T47D (cell line): Measurements from ENCODE around the gene MRPL19.
"Not testable (repeated sequence)": the region's sequence is repeated elsewhere in the genome, so short reads cannot be mapped to it uniquely, and the experiment has no call there.

Source experiments
- DNase-seq, 2 experiments: peaks; one replicate each; pipeline versions ENCODE4 v3.0.0 to v3.0.0-alpha.2; 2011 to 2012; ENCODE audit warnings: low read depth in 1 of 2, low spot score in 1 of 2
- JUND ChIP-seq: IDR thresholded peaks from 2 replicates; pipeline ENCODE4 v1.6.1; 2012; ENCODE audit warnings: low read depth
- in situ Hi-C: cut with HindIII; loops from 2 replicates; pipeline ENCODE4 v1.10.0; 2016; ENCODE audit warnings: low sequenced_read_pairs, low pct_unique_long_range_greater_than_20kb

The MRPL19 gene

DNA sequence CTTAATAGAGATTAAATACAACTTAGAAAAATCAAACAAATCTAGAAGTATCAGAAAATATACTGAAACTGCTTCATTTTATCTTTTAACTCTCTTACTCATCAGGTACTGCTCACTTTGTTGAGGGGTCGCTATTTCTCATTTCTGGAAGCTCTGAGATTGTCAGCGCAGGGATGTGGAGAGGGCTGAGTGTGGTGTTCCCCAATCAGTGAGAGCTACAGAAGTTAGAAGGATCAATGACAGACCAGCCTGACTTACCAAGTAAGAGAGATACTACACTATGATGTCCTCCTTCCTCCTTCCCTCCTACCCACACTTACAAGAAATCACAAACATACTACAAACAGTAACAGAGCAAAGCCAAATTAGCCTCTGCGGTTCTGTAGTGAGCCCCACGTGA is 56.0 kb downstream of the MRPL19 start:
- in situ Hi-C loops: no loop called here
- no peak for DNase-seq
- no peak for TF ChIP-seq JUND

DNA sequence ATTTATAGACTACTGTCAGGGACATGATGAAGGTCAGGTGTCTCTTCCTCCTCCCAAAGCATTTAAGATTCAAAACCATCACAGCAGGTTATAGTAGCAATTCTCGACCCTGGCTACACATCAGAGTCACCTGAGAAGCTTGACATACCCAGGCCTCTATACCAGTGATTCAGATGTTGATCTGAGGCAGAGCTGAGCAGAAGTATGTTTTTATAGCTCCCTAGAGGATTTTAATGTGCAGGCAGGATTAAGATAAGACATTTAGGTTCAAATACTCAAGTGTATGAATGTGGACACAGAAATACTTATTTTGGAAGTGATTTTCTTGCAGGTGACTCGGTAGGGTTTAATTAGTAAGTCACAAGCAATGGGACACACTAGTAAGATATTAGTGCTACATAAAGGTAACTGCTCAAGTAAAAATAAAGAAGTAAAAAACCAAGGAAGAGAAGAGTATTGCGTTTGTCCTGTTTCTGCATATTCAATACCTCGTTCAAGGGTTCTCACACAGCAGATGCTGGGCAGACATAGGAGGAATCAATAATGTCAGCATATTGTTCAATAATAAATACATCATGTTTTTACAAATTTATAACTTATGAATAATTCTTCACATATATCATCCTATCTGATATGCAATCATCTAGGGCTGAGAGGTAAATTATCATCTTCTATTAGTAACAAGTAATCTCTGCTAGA is 57.2 kb downstream of the MRPL19 start:
- in situ Hi-C loops: no loop called here
- no peak for DNase-seq
- TF ChIP-seq JUND: no peak

DNA sequence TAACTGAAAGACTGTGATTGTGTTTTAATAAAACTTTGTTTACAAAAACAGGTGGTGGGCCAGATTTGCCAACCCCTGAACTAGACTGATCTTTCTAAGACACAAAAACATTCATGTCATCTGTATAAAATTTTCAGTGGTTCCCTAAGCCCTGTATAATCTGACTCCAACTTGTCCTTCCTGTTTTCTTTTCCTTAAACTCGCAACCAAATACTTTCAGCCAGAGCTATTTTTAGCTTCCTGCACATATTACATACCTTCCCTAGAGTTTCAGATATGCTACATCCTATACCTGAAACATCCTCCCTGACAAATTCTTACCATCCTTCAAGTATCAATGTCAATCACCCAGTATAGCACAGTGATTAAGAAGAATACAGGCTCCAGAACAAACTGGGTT is 59.3 kb downstream of the MRPL19 start:
- peak in 1 of 2 experiments; percentile 37 for DNase-seq
- no peak for TF ChIP-seq JUND
- in situ Hi-C loops: no loop called here

DNA sequence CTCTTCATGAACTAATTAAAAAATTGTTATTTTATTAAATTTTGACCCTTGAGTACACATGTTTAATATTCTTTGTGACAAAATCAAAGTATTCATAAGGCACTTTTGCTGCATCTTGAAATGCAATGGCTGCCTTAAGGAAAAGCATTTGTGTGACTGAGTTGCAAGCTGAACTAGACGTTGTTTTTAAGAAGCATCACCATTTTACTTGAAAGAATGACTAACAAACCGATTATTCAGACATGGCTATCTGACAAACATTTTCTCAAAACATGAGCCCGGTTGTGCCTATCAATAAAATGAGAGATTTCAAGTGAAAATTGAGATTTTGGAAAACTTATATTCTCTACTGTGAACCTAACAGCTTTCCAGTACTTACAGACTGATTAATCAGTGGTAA is 61.3 kb downstream of the MRPL19 start:
- in situ Hi-C loops: no loop called here
- TF ChIP-seq JUND: no peak
- no peak for DNase-seq

DNA sequence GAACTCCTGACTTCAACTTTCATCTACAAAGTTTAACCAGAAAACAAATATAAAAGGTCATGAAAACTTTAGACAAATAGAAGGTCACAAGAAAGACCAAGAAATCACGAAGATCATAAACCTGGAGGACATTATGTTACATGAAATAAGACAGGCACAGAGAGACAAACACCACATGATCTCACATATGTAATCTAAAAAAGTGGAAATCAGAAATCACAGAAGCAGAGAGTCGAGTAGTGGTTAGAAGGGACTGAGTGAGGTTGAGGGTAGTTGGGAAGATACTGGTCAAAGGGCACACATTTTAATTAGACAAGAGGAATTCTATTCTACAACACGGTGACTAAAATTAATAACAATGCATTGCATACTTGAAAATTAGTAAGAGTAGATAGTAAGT is 62.7 kb downstream of the MRPL19 start:
- no peak for TF ChIP-seq JUND
- in situ Hi-C loops: no loop called here
- DNase-seq: no peak

DNA sequence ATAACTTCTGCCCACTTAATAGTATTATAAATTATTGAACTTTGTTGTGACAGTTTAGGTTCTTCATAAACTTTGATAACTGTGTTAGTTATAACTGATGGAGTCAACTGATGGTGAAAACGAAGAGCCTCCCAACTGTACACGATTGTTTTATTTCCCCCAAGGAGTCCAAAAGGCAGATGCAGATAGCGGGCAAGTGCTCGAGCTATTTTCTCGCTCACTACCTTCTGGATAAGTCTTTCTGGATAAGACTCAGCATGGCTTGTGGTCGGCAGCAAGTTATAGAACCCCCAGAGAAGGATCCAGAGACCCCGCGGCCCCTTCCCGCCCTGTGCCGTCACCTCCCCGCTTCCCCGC is 63.6 kb downstream of the MRPL19 start:
- no peak for TF ChIP-seq JUND

DNA sequence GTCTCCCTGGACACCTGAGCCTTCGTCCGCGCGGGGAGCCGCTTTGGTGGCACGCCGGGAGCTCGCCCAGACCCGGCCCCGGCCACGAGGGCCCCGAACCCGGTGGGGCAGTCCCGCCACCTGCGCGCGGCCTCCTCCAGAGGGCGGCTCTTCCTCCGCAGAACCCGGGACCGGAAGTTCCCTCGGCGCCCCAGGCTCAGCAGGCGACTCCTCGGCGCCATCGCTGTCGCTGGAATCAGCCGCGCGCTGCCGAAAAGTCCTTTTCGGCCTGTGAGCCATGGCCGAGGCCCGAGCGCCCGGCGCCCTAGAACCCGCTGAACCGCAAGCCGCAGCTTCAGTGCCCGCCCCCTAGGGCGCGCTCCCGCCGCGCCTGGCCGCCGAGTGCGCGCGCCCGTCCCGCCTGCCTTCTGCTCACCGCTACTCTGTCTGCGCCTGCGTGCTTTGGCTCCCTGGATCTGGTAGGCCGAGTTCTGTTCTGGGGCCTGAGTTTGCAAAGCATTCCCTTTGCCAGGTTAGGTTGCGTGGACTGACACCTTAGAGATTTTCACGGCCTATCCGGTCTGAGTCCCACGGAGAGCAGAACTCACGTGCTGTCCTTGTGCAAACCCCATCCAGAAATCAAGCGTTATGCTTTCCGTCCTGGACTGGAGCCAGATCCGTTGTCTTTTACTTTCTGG is 64.1 kb downstream of the MRPL19 start, which contains the start of gene GCFC2:
GCFC2 (minus strand) TSS at position 339 of the 677 bp plus-strand sequence; CDS start at position 279, 60 bp downstream.
- in situ Hi-C loops: no loop called here
- TF ChIP-seq JUND: no peak
- DNase-seq: peak; percentile 83 to 88

More for the DNA sequence above, 63.6 kb downstream of the MRPL19 start:
- peak in 1 of 2 experiments; percentile 14 for DNase-seq
- in situ Hi-C loops: no loop called here

DNA sequence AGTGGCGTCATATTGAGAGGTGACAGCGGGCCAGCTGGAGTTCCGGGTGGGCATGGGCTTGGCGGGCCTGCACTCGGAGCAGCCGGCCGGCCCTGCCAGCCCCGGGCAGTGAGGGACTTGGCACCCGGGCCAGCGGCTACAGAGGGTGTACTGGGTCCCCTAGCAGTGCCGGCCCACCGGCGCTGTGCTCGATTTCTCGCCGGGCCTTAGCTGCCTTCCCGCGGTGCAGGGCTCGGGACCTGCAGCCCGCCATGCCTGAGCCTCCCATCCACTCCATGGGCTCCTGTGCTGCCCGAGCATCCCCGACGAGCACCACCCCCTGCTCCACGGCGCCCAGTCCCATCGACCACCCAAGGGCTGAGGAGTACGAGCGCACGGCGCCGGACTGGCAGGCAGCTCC is 65.0 kb downstream of the MRPL19 start:
- DNase-seq, in situ Hi-C loops: not testable (repeated sequence)

DNA sequence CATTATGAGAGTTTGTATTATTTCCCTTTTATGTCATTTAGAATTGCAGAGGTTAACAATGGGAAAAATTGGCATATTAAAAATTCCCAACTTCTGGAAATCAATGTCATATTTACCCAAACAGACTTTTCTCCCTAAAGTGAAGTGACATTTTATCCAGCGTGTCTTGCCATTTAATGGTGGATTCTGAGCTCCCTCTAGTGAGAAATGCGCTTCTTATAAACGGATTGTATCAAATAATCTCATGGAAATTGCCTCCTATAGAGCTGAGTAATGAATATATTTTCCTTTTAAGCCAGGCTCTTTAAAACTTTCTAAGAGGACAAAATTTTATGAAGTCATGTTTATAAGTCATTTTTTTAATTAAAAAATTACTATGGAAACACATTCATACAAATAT is 69.8 kb downstream of the MRPL19 start:
- no peak for TF ChIP-seq JUND
- peak in 1 of 2 experiments; percentile 20 for DNase-seq
- in situ Hi-C loops: no loop called here

DNA sequence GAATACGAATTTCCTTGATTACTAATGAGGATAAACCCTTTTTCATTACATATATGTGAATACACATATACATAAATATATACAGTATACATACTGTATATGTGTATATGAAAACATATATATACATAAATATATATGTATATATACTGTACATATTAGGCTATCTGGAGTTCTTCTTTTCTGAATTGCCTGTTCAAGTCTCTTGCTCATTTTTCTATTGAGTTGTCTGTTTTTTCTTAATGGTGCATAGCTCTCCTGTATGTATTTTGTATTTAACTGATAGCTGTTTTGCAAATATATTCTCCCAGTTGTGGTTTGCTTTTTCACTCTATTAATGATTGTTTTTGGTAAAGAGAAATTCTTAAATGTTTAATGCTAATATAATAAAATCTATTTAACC is 73.0 kb downstream of the MRPL19 start:
- DNase-seq: no peak
- in situ Hi-C loops: no loop called here
- TF ChIP-seq JUND: no peak

DNA sequence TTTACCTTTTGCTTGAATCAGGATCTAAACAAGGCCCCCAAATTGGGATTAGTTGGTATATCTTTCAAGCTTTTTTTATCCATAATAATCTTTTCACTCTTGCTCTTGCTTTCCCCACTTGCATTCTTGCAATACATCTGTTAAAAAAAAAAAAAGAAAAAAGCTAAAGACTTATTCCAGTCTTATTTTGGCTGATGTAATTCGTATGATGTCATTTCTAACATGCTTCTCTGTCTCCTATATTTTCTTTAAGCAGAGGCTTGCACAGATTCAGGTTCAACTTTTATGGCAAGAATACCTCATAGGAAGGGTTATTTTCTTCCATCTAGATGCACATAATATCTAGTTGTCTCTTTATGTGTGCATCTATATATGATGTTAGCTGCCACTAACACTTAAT is 73.9 kb downstream of the MRPL19 start:
- in situ Hi-C loops: no loop called here
- no peak for TF ChIP-seq JUND
- no peak for DNase-seq

DNA sequence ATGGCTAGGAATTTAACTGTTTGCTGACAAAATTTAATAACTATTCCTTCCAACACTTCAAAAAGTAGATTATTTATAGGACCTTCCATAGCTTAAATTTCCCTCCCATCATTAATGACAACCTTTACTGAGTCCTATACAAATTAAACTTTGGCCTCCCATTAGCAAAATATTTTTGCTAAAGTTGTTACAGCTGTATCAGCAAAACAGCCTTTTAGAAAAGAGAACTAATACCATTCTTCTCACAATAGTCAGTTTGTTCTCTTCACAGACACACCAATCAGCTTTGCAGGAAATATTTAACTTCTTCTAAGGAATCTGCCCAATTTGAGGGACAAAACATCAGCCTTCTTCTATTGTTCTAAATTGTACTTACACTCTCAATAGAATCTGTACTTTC is 76.1 kb downstream of the MRPL19 start:
- in situ Hi-C loops: no loop called here
- TF ChIP-seq JUND: no peak
- no peak for DNase-seq

DNA sequence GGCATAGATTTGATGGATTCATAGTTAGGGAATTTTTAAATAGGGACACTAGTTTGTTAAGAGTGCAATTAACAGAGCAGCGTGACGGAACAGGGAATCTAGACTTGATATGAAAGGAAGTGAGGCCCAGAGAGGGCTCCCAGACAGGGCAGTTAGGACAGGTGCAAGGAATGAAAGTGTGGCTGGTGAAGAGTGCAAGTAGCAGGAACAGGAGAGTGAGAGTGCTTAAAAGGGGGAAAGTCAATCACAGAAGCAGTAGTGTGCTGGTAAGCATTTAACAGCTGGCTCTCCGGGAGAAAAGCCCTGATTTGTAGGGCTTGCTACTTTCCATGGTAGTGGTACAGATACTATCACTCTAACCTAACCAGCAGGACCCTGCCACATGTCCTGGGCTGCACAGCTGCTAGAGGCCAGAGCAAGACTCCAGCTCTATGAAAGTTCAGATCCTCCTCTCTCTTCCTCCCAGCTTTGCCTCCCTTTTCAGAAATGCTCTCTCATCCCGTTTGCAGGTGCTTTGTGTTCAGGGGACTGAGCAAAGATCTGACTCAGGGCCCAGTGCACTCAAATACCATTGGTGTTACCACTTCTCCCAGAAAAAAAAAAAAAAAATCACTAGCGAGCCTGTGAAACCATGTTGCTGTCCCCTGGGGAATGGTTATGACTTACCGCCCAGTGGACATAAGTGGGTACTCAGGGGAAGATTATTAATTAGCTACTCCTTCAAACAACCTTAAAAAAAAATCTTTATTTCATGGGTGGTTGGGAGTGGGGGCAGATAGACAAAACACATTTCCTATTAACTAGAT is 82.2 kb downstream of the MRPL19 start:
- no peak for TF ChIP-seq JUND
- DNase-seq: no peak
- in situ Hi-C loops: no loop called here
